HG02588 (cell line): ENCODE results near the gene CIC.

Experiments used
- ATAC-seq: cut with Tn5 transposase; IDR thresholded peaks from one replicate; pipeline ENCODE4 v1.9.1; 2021; ENCODE audit warnings: mild to moderate bottlenecking, moderate library complexity; ENCODE audit not compliant: unreplicated experiment

Gene CIC

DNA sequence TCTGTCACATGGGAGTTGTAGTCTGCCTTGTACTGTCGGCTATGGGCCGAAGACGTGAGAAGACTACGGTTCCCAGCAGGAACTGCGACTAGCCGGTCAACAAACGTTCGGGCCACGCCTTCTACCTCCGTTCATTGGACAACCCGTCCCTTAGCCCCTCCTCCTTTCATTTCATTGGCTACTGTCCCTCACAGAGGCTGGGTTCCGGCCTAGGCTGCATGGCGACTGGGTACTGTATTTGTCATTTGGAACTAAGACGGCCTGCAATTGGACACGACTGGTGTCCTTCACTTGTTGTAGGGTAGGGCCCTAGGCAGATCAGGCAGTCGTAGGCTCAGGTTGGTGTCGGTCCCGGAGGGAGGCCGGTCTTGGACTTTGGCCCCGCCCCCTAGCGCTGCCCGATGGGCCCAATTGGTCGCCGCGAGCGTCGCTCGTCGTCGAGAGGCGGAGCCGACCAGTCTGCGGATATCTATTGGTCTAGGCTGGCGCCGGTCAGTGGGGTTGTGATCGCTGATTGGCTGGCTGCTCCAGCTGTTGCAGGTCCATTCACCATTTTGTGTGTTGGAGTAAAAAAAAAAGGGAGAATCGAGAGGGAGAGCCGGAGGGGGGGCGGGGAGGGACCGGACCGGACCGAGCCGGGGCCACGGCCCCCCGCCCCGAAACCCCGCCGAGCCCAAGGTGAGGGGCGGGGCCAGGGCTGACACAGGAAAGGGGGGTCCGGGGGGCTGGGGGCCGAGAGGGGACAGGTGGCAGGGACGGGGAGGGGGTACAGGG lies at the start of gene CIC:
TSS of gene CIC (plus strand) at position 549 of the 774 bp plus-strand sequence. CDS start 2,532 bp downstream, outside the sequence.
- ATAC-seq, result peak; percentile 75

- ATAC-seq, result peak; percentile 62
These were observed 49.0 kb upstream of the CIC start, which contains the start of gene ZNF526 for GRCh38 chr19:42219812-42220750. ZNF526 (plus strand) TSS chr19:42220312; CDS start chr19:42224404, 4,092 bp downstream.

GRCh38 chr19:42220751-42221097 lies 48.3 kb upstream of the CIC start:
- ATAC-seq, result no peak

- ATAC-seq, result no peak
These were observed 43.9 kb upstream of the CIC start for GRCh38 chr19:42224940-42225717.

- no peak for ATAC-seq
These were observed 43.2 kb upstream of the CIC start for GRCh38 chr19:42225718-42226292.

- ATAC-seq, result no peak
These were observed 42.2 kb upstream of the CIC start for GRCh38 chr19:42226886-42227285.

GRCh38 chr19:42228641-42229040 lies 40.4 kb upstream of the CIC start:
- ATAC-seq, result no peak

DNA sequence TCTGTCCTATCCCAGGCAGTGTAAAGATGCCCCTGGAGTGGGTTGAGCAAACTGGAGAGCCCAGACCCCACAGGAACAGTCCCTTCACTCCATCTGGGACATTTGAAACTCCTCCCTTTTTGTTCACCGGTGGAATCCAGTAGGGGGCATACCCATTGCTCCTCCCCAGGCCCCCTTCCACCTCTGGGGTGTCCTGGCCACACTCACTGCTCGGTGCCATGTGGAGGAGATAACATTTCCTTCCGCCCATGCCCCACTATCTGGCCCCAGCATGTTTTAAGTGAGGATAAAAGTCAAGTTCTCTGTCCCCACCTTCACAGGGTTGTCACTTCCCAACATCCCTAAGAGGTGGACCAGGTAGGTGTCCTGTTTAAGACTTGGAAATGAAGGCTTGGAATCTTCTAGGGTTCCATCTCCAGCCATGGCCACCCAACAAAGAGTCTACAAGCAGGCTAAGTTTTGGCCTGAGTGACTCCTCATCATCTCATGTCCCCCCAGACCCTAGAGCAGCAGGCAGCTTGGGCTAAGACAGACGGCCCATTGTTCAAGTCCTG lies 39.7 kb upstream of the CIC start:
- ATAC-seq, result no peak

DNA sequence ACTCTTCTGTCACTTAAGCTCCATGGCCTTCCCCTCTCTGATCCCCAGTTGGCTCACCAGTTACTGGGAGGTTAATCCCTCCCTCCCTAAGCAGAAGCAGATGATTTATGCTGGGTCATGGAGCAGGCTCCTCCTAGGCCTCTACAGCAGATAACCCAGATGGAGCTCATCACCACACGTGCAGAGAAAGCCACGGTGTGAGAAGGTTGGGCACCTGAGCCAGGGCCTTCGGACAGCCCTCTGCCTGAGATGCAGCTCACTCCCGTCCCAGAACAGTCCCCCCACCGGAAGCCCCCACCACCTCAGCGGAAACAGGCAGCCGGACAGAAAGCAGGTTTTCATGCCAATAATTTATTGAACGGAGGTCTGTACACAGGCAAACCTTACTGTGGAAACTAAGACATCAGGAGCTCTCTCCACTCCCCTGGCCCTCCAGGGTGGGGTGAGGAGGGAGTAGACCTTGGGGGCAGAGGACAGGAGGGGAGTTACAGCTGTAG lies 39.1 kb upstream of the CIC start:
- ATAC-seq, result no peak

DNA sequence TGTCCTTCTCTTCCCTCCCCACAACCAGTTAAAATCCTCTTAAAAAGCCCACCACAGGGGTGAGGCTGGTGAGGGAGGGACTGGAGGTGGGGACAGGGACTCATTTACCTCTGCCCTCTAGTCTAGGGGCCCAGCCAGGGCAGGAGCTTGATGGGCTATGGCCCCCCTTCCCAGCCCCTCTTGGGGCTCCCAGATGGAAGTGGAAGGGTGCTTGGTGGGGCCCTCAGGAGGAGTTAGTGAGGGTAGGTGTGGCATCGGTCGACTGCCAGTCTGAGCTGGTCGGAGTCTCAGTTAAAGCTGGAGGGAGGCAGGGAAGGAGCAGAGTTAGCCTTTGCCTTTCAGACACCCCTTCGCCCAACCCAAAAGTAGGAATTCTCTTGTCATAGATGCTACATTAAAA lies 38.5 kb upstream of the CIC start:
- no peak for ATAC-seq

- ATAC-seq, result no peak
These were observed 36.6 kb upstream of the CIC start for GRCh38 chr19:42232435-42232834.

GRCh38 chr19:42233106-42233505 lies 35.9 kb upstream of the CIC start:
- no peak for ATAC-seq

GRCh38 chr19:42233678-42234292 lies 35.3 kb upstream of the CIC start:
- ATAC-seq, result no peak

- no peak for ATAC-seq
These were observed 34.7 kb upstream of the CIC start for GRCh38 chr19:42234364-42234763.

DNA sequence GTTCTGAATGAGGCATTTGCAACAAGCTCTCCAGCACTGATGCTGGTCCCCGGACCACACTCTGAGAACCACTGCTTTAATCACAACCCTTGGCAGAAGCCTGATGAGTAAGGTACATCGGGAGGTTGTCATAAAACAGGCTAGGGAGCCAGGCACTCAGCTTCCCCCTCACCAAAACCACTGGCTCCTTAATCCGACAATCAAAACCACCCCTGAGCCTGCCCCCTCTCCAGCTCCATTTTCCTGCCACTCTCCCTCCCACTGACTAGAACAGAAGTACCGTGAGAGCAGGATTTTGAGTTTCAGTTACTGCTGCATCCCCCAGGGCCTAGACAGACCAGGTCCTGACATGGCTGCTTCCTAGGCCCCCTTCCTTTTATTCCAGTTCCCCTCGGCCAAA lies 33.9 kb upstream of the CIC start:
- no peak for ATAC-seq

GRCh38 chr19:42239544-42240220 lies 29.4 kb upstream of the CIC start:
- ATAC-seq, result no peak

DNA sequence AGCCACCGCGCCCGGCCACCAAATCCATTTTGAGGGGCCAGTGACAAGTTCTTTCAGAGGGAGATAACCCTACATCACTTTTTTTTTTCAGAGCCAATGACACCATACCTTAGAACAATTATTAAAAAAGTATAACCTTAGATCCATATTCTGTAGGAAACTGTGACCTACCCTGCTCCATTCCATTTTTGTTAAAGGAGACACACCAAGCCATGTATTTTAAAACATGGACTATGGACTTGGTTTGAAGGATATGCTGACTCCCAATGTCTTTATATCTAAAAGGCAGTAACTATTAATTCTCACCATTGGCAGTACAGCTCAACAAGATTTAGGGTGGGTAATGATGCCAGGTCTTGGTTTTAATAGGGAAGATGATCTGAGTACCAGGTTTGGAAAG lies 27.8 kb upstream of the CIC start:
- no peak for ATAC-seq

DNA sequence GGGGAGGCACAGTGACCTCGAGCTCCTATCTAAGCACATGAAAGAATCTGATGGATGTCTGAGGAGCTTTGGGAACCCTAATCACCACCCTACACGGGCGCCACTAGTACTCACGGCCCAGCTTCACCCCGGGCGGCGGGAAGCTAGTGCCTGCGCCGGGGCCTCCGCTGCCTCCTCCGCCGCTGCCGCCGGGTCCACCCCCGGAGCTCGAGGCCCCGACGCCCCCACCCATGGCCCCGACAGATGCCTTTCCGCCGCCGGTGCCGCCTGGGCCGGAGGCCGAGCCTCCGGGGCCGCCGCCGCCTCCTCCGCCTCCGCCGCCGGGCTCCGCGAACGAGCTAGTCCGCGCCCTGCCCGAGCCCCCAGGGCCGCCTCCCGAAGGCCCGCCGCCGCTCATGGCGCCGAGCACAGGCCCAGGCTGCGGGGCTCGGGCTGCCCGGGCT lies 27.0 kb upstream of the CIC start:
- ATAC-seq, result peak; percentile 0
